Measurements from ENCODE around the gene HPS4.
"Not testable (repeated sequence)": the region's sequence is repeated elsewhere in the genome, so short reads cannot be mapped to it uniquely, and the experiment has no call there.

Gene HPS4

DNA sequence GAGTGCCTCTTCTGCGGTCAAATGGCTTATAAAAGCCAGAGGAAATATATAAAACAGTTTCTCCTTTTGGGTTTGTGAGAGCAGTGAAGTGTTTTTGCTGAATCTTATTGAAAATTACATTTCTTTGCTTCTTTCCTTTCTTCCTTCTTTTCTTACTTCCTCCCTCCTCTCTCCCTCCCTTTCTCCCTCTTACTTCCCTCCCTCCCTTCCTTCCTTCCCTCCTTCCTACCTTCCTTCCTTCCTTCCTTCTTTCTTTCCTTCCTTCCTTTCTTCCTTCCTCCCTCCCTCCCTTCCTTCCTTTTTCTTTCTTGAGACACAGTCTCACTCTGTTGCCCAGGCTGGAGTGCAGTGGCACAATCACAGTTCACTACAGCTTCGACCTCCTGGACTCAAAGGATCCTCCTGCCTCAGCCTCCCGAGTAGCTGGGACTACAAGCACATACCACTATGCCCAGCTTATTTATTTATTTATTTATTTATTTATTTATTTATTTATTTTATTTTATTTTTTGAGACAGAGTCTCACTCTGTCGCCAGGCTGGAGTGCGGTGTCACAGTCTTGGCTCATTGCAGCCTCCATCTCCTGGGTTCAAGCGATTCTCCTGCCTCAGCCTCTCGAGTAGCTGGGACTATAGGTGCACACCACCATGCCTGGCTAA, 74.9 kb downstream of the HPS4 start:
- DNase-seq: not testable (repeated sequence)

DNA sequence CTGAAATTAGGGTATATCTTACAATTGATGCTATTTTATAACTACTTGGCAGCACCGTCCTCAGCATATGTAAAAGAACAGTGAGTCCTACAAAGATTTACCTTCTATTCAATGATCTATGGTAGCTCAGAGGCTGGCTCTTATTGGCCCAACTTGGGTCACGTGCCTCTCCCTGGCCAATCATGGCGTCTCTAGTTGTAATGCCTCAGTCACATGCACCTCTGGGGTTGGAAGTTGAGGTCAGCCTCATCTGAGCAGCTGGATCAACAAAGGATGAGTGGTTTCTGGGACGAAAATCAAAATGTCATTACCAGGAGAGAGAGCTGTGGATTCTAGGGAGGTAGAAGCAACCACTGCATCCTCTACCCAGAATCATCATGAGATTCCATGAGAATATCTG, 77.5 kb downstream of the HPS4 start:
- DNase-seq: no peak

DNA sequence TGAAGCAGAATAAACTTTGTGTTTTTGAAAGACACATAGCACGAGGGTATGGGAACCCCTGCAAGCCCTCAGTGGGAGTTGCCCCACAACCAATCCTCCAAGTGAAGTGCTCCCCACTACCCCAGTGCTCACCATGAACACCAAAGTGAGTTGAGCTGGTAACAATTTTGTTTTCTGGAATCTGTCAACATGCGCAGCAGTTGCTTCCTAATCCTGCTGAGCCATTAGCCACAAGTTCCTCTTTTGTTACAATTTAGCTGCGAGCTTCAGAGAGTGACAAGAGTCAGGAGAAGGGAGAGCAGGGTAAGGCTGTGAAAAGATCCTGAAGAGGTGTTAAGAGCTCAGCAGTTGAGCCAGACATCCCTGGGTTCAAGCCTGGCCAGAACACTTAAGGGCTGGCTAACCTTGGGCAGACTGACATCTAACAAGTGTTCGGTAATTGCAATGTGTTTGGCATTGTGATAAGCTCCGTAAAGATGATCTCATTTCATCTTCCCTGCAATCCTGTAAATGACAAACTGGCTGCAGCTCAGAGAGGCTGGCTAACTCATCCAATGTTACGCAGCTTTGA, 78.6 kb downstream of the HPS4 start:
- DNase-seq: no peak

DNA sequence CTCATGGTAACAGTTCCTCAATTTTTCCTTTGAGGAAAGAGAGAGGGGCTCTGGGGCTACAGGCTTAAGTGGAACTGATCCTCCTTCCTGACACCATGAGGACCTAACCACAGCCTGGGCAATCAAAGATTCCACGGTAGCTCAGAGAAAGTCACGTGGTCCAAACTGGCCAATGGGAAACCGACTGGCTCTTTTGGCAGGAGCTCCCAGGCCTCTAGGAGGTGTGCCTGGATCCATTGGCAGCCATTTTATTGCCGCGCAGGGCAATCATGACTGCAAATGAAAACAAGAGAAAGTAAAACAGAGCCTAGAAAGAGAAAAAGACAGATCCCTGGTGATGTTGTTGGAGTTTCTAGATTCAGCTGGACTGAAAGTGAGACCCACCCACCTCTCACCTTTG, 81.9 kb downstream of the HPS4 start:
- no peak for DNase-seq

Data from right hindlimb (tissue), 1 donor.